Colonic mucosa (tissue), 4 donors: ENCODE data around the gene AGAP1. TPM values are rescaled to one million over a fixed set of nuclear protein-coding genes. Genes with fewer than 3 reads are reported as not detected.
A peak's percentile ranks its signal among the peaks of the same experiment; 100 is the strongest.

Experiments used
- DNase-seq: peaks from one replicate; pipeline ENCODE4 v3.0.0-alpha.2; 2020
- H3K27ac ChIP-seq: fragments of 200-600 bp; one replicate; pipeline ENCODE4 v1.8.0; 2021
- H3K27me3 ChIP-seq: fragments of 200-600 bp; one replicate; pipeline ENCODE4 v1.8.0; 2021
- H3K36me3 ChIP-seq: fragments of 200-600 bp; one replicate; pipeline ENCODE4 v1.8.0; 2021
- H3K4me1 ChIP-seq: fragments of 200-600 bp; one replicate; pipeline ENCODE4 v1.8.0; 2021; ENCODE audit warnings: mild to moderate bottlenecking
- H3K4me3 ChIP-seq: fragments of 200-600 bp; one replicate; pipeline ENCODE4 v1.8.0; 2021
- H3K9ac ChIP-seq, 2 donors: one replicate each; pipeline ENCODE4 v1.7.0; 2013; ENCODE audit warnings: control low read depth in 2 of 2, low read depth in 2 of 2, low read length in 2 of 2
- H3K9me3 ChIP-seq: fragments of 200-600 bp; one replicate; pipeline ENCODE4 v1.8.0; 2021
- intact Hi-C: fragments of 100-400 bp; cut with DNase I; formaldehyde crosslinking; loops from one replicate; pipeline ENCODE4 v1.14.1; 2022
- total RNA-seq, 2 donors: library from RNA; stranded (reverse); fragmentation: NEBNext Ultra II Directional in 1 of 2; extraction: Animal tissue kit (Norgen Biotek cat#: 25700) in 1 of 2; gene quantifications; one replicate each; pipeline ENCODE4 v1.2.1, GENCODE V29; 2021
- TF ChIP-seq, protein P1 (sequence below): fragments of 200-600 bp; IDR thresholded peaks from one replicate; pipeline ENCODE4 v1.8.0; 2022; ENCODE audit warnings: antibody characterized with exemption, mild to moderate bottlenecking
- donor health status: healthy.
- donor health status: DM: no; HTN: no; CAD: no.
- donor health status: DM: no; HTN: no; CAD: no.

Gene AGAP1
- total RNA-seq, 2 donors from 2014 or later, result 62.1 to 62.9 TPM

DNA sequence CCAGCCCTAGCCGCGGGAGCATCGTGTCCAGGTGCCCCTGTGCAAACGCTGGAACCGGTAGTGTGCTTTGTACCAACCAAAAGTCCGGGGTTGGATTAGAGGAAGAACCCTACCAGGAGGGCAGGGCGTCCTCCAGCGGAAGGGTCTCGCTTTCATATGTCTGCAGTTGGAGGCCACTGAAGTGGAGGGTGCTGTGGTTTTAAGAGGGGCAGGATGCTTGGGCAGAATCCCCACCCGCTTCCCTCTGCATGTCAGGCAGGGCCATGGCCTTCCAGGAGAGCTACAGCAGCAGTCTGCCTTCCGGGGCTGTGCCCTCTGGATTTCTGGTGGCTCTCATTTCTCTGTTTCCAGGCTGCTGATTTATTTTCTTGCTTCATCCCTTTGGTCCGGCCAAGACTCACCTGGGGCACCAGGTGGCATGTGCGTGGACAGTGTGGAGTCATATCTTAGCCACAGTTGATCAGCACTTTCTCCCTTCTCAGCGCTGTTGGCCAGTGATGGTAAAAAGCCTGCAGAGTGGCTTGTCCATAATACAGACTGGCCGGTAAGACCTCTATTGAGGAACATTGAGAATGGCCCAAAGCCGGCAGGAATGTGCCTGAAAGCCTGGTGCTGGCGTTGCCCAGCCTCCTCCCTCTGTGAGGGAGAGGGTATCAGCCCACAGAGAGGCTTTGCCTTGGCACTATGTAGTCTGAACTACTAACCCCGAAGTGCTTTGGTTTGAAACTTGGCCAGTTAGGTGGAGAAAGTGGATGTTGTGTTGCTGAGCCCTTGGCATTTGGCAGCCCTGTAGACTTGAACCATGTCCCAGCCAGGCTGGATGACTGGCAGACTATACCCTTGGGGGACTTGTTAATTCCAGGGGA, 1.8 kb downstream of the AGAP1 start:
- Histone ChIP-seq H3K9ac (peak overlapping the region; percentile 68 to 77), H3K36me3 (no peaks in the 10 kb centered on the region), H3K4me1 (peaks cover 4% of the 10 kb centered on the region), H3K4me3 (peak overlapping the region; percentile 54), H3K27ac (peak overlapping the region; percentile 34), H3K27me3 (no peaks in the 10 kb centered on the region), H3K9me3 (no peaks in the 10 kb centered on the region)
- DNase-seq, result no peak
- intact Hi-C loops, result loop anchor here (5.0 to 10.0 kb wide), 3 partner anchors 92 to 361 kb away; no protein-coding TSS in a partner anchor
- TF ChIP-seq, protein P1, sequence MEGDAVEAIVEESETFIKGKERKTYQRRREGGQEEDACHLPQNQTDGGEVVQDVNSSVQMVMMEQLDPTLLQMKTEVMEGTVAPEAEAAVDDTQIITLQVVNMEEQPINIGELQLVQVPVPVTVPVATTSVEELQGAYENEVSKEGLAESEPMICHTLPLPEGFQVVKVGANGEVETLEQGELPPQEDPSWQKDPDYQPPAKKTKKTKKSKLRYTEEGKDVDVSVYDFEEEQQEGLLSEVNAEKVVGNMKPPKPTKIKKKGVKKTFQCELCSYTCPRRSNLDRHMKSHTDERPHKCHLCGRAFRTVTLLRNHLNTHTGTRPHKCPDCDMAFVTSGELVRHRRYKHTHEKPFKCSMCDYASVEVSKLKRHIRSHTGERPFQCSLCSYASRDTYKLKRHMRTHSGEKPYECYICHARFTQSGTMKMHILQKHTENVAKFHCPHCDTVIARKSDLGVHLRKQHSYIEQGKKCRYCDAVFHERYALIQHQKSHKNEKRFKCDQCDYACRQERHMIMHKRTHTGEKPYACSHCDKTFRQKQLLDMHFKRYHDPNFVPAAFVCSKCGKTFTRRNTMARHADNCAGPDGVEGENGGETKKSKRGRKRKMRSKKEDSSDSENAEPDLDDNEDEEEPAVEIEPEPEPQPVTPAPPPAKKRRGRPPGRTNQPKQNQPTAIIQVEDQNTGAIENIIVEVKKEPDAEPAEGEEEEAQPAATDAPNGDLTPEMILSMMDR, result no peak

DNA sequence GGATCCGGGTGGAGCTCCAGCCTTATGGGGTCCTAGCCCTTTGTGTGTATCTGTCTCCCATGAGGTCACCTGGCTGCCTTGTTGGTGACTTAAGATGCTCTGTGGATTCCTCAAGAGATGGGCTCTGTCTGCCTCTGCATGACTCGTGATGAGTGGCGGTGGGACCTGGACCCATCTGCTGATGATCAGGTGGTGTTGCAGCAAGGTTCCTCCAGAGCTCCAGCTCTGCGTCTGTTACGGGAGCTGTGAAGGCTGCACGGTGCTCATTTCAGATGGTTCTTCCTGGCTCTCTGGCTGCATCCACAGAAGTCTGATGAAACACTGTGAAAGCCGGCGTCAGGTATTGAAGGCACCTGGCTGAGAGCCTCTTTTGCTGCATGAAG, 2.4 kb downstream of the AGAP1 start:
- intact Hi-C loops, result loop anchor here (5.0 to 10.0 kb wide), 3 partner anchors 91 to 361 kb away; no protein-coding TSS in a partner anchor
- no peak for DNase-seq
- Histone ChIP-seq H3K4me3 (peak overlapping the region; percentile 54), H3K4me1 (peaks cover 4% of the 10 kb centered on the region), H3K36me3 (no peaks in the 10 kb centered on the region), H3K27me3 (no peaks in the 10 kb centered on the region), H3K9ac (peak overlapping the region in 1 of 2 donors; percentile 77), H3K9me3 (no peaks in the 10 kb centered on the region), H3K27ac (no peak overlapping the region)
- TF ChIP-seq, protein P1, result no peak

DNA sequence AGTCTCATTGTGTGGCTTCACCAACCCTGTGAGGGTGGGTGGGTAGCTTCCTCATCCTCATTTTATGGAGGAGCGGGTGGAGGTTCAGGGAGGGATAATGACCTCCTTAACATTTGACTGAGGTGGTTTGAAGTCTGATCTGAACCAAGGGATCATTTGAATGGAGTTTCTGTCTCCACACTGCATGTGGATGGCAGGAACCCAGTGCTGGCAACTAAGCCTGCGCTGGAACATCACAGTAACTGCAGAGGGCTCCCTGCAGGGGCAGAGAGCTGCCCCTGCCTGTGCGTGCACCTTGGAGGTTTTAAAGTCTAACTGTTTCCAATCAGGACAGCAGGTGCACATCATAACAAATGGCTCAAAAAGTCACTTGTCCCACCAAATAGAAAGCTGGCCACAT, 3.3 kb downstream of the AGAP1 start:
- Histone ChIP-seq H3K9me3 (no peaks in the 10 kb centered on the region), H3K27ac (no peak overlapping the region), H3K4me3 (no peak overlapping the region), H3K27me3 (no peaks in the 10 kb centered on the region), H3K4me1 (peaks cover 4% of the 10 kb centered on the region), H3K9ac (peak overlapping the region in 1 of 2 donors; percentile 77), H3K36me3 (no peaks in the 10 kb centered on the region)
- TF ChIP-seq, protein P1, result no peak
- intact Hi-C loops, result loop anchor here (5.0 to 10.0 kb wide), 3 partner anchors 90 to 362 kb away; no protein-coding TSS in a partner anchor
- no peak for DNase-seq

DNA sequence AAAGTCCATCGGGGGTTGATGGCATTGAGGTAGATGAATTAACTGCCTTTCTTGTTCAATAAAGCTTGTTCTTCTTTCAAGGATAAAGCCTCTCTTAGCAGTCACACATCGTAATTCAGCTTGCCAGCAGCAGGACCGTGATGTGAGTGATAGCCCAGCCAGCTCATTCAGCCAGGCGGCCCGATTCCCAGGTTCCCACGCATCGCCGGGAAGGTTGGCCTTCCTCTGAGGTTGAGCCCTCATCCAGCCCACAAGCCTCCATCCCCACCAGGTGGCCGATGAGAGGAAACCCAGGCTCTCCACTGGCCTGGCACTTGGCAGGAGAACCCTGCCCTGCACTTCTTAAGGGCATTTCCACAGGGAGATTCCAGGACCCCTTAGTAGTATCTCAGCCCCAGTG, 4.7 kb downstream of the AGAP1 start:
- H3K9ac ChIP-seq, result no peak overlapping the region
- H3K4me3 ChIP-seq, result no peak overlapping the region
- no peaks in the 10 kb centered on the region for H3K27me3 ChIP-seq
- no peak for DNase-seq
- no peak overlapping the region for H3K27ac ChIP-seq
- peaks cover 4% of the 10 kb centered on the region for H3K4me1 ChIP-seq
- intact Hi-C loops, result loop anchor here (5.0 to 10.0 kb wide), 3 partner anchors 89 to 364 kb away; no protein-coding TSS in a partner anchor
- TF ChIP-seq, protein P1, result no peak
- no peaks in the 10 kb centered on the region for H3K9me3 ChIP-seq
- H3K36me3 ChIP-seq, result no peaks in the 10 kb centered on the region

DNA sequence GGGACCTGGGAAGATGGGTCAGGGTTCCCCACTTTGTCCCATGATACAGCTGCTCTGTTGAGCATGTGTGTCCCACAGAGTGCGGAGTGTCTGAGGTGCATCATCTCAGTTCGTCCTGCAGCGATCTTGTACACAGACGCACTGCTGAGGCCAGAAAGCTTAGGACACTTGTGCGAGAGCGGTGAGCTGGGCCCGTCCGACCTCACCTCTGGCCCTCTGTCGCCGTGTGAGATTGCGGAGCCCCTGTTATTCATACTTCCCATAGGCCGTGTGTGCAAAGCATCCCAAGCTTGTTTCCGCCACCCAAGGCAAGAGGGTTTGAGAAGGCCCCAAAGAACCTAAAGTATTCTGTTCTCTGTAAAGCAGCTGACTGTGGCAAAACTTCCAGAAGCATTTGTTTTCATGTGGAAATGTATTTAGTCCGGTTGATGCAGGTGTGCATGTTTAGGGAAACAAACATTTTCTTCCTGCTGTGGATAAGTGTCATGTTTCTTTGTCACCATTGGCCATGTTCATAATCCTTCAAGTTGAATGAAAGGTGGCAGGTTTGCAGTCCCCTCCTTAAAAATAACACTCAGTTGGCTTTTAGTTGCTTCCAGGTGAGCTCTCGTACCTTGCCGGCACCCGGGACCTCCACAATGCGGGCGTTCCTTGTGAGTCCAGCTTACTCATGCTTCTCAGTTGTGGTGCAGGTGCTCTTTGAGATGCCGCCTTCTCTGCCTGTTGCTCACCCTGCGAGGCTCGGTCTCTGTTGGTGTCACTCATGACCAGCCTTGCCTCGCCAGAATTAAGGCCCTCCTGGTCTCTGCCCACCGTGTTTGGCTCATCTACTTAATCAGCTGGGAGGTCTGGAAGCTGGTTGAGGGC, 5.3 kb downstream of the AGAP1 start:
- TF ChIP-seq, protein P1, result no peak
- Histone ChIP-seq H3K27me3 (no peaks in the 10 kb centered on the region), H3K4me1 (peaks cover 4% of the 10 kb centered on the region), H3K4me3 (no peak overlapping the region), H3K9me3 (no peaks in the 10 kb centered on the region), H3K36me3 (no peaks in the 10 kb centered on the region), H3K27ac (no peak overlapping the region), H3K9ac (no peak overlapping the region)
- no peak for DNase-seq
- intact Hi-C loops, result loop anchor here (5.0 to 10.0 kb wide), 3 partner anchors 88 to 364 kb away; no protein-coding TSS in a partner anchor
